HG02870 (cell line): ENCODE data around the gene PIBF1.
"Not testable (repeated sequence)": the region's sequence is repeated elsewhere in the genome, so short reads cannot be mapped to it uniquely, and the experiment has no call there.

Experiments
- ATAC-seq: cut with Tn5 transposase; IDR thresholded peaks from one replicate; pipeline ENCODE4 v1.9.1; 2021; ENCODE audit warnings: mild to moderate bottlenecking, moderate library complexity; ENCODE audit not compliant: unreplicated experiment

Gene PIBF1

DNA sequence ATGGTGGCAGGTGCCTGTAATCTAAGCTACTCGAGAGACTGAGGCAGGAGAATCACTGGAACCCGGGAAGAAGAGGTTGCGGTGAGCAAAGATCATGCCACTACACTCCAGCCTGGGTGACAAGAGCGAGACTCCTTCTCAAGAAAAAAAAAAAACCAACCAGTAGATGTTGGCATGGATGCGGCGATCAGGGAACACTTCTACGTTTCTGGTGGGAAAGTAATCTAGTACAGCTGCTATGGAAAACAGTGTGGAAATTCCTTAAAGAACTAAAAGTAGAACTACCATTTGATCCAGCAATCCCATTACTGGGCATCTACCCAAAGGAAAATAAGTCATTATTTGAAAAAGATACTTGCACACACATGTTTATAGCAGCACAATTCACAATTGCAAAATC lies 119.6 kb downstream of the PIBF1 start:
- not testable (repeated sequence) for ATAC-seq

- no peak for ATAC-seq
These were observed 126.5 kb downstream of the PIBF1 start for GRCh38 chr13:72908416-72908815.

- ATAC-seq: no peak
These were observed 130.0 kb downstream of the PIBF1 start for GRCh38 chr13:72911981-72912380.

- ATAC-seq: no peak
These were observed 138.2 kb downstream of the PIBF1 start for GRCh38 chr13:72920097-72920496.

DNA sequence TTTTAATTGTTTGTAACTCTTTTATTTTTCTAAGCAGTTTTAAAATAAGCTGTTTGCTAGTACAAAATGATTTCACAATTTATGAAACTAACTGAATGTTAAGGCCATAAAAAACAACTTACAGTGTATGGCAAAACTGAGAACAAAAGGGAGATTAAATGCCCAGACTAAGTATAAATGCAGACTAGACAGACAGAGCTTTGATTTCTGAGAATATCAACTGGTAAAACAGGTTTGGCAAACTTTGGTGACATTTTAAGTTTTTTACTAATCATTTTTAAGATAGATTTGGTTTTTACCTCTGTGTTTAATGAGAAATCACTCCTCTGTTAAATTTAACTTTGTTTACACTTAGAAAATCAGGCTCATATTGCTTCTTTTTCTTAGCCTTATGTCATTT lies 149.4 kb downstream of the PIBF1 start:
- no peak for ATAC-seq

DNA sequence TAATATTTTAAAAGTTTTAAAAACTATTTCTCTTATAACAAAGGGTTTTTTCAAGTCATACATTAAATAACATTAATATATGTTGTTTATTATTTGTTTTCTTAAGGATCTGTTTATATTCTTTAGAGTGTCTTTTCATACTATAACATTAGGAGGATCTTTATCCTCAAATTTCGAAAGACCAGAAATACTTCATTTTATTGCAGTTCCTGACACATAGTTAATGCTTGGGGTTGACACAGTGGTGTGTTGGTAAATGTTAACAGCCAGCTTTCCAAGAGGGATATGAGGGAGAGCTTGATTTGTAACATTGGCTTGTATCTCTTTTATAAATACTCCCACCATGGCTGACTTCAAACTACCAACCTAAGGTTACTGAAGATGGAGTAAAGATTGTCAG lies 150.3 kb downstream of the PIBF1 start:
- ATAC-seq: no peak

DNA sequence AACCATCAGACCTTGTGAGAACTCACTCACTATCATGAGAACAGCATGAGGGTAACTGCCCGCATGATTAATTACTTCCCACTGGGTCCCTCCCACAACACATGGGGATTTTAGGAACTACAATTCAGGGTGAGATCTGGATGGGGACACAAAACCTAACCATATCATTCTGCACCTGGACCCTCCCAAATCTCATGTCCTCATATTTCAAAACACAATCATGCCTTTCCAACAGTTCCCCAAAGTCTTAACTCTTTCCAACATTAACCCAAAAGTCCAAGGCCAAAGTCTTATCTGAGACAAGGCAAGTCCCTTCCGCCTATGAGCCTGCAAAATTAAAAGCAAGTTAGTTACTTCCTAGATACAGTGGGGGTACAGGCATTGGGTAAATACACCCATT lies 164.3 kb downstream of the PIBF1 start:
- not testable (repeated sequence) for ATAC-seq

- peak; percentile 57 for ATAC-seq
These were observed 170.7 kb downstream of the PIBF1 start for GRCh38 chr13:72952529-72953141.

DNA sequence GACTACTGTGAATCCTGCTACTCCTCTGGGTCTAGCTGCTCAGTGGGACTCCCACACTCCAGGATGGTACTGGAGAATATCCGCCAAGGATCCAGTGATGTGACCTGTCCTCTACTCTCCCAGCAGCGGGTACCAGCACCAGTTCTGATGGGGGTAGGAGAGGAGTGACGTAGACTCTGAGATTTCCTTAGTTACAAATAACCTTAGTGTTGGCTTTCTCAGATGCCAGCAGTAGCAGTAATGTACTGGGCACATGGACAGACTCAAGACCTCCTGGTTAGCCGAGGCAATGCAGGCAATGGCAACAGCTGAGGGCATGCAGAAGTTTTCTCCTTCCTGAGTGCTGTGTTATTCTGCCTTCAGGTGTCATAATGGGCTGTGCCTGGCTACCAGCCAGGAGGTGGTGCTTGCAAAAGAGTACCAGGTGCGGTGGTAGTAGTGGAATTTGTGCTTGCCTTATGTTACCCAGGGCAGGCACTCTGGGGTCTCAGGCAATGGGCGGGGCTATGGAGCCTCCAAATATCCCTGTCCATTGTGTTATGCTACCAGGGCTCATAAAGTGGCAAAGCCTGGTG lies 171.5 kb downstream of the PIBF1 start:
- ATAC-seq: no peak

- no peak for ATAC-seq
These were observed 177.7 kb downstream of the PIBF1 start for GRCh38 chr13:72959643-72960042.

- ATAC-seq: no peak
These were observed 178.2 kb downstream of the PIBF1 start for GRCh38 chr13:72960114-72960513.

DNA sequence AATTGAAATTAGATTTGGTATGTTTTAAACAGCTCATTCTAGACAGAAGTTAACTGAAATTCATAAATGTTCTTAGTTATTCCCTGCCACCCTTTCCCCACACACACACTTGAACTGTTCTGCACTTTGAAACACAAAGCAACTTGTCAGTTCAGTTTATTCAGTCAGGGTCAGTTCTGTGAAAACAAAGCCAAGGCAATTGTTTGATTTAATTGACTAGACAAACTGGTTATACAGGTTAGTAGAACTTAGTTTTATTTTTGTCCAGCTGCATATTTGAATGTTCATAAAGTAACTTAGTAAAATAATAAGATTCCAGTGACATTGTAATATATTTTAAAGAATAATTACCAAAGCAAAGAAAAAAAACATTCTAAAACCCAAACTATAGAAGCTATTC lies 178.6 kb downstream of the PIBF1 start:
- ATAC-seq: no peak

- no peak for ATAC-seq
These were observed 181.8 kb downstream of the PIBF1 start for GRCh38 chr13:72963762-72964161.

DNA sequence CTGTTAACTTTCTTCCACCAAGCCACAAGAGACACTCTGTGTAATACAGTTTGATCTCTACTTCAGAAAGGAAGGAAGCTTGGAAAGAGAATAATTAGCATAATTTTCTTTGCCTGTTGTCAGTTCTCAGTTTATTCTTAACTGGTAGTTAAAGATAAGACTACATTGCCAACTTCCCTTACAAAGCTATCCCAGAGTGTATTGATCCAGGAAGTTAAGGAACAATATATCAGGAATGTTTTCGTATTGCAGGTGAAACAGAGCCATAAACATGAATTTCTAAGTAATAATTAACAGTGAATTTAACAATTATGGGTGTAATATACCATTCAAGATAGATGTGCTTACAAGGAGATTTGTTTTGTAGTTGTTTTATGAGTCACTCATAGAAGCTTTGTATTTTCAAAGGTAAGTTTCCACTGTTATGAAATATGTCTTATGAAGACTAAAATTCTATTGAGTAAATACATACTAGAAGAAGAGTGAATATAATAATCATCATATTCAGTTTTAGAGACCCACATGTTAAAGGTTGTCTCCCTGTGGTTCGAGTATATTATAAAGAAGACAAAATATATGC lies 188.5 kb downstream of the PIBF1 start:
- ATAC-seq: no peak

GRCh38 chr13:72970956-72971355 lies 189.0 kb downstream of the PIBF1 start:
- ATAC-seq: no peak

- no peak for ATAC-seq
These were observed 191.3 kb downstream of the PIBF1 start for GRCh38 chr13:72973234-72973633.

DNA sequence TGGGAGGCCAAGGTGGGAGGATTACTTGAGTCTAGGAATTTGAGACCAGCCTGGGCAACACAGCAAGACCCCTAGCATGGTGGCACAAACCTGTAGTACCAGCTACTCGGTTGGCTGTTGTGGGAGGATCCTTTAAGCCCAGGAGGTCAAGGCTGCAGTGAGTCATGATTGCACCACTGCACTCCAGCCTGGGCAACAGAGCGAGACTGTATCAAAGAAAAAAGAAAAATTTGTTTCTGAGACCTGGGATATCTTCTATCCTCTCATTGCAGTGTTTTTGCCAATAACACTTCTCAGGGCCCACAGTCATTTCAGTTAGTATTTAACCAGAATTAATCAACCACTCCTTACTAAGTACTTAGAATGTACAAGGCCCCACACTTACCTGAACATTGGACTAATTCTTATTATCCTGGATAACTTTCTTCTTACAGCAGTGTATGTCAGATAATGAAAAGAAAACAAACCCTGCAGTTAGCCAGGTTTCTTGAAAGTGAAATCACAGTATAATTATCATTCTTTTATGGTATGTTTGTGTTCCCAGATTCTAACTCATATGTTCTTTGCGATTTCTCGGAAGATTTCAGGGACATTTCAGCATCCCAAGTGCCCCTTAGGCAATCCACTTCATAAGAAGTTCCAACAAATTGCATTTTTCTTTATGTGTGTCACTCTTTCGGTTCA lies 201.3 kb downstream of the PIBF1 start:
- ATAC-seq: no peak

GRCh38 chr13:72985610-72986009 lies 203.7 kb downstream of the PIBF1 start:
- no peak for ATAC-seq

- ATAC-seq: no peak
These were observed 204.3 kb downstream of the PIBF1 start for GRCh38 chr13:72986197-72986596.

DNA sequence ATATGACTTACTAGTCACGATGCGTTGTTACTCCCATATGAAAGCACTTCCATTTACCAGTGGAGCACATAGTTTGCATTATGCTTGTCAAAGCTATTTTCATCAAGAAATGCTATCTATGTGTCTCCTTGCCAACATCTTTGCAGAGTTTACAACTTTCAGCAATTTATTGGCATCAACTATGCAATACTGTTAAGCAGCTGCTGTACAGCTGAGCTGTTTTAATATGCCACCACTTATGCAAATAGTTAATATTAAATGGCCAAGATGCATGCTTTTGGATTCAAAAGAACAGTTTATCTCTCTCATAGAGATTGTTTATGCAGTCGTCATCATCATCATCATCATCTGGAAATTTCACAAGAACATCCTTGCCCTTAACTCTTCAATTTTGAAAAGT lies 209.0 kb downstream of the PIBF1 start:
- no peak for ATAC-seq

- ATAC-seq: no peak
These were observed 216.1 kb downstream of the PIBF1 start for GRCh38 chr13:72998012-72998411.

DNA sequence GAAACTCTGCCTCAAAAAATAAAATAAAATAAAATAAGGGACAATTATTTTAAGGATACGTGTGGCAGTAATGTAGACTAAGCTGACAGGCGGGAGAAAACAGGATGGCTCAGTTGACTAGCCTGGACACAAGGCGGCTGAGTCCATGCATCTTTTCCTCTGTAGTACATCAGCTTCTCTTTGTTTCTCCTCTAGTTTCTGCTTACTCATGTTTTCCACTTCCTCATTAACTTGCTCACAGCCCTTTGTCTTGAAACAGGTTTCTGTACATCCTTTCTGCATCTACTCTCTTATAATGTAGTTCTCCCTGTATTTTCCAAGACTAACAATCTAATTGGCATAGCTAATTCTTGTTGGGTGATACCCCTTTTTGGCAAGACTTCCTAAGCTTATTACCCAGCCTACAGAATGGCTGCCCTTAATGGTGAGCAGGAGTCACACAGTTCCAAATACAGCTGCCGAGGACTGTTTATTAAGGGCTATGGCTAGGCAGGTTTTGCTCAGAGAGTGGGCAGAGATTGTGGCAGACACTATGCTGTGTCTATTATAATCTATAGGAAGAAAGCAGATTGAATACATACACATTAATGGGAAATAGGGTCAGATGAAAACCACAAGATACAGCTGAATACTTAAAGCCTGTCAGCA lies 218.2 kb downstream of the PIBF1 start:
- peak; percentile 85 for ATAC-seq
